ENCODE results near the gene LINGO1. TPM values are rescaled to one million over a fixed set of nuclear protein-coding genes. Genes with fewer than 3 reads are reported as not detected.

LINGO1 gene
- total RNA-seq, 2 donors from 2014 or later, result 0.78 to 0.99 TPM

DNA sequence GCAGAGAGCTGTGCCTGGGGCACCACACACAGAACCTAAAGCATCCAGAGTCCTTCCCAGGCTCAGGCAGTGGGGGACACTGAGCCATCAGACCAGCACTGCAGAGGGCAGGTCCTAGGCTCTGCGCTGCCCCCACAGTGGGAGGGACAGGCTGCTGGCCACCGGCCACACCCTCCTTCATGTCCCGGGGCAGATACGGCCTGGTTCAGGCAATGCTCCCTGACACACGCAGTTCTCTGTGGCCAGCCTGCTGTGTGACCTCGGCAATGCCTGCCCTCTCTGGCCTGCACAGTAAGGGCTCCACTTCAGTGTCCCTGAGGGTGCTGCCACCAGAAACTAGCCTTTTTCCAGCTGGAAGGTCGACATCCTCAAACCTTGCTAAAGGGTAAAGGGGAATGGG, 12.4 kb downstream of the LINGO1 start:
- no peaks in the 10 kb centered on the region for H3K9me3 ChIP-seq
- DNase-seq (no peak), ATAC-seq (no peak)
- H3K27ac ChIP-seq, result no peak overlapping the region
- peaks cover 5% of the 10 kb centered on the region for H3K4me1 ChIP-seq
- intact Hi-C loops (cut with DNase I), result no loop called here
- no peak overlapping the region for H3K4me3 ChIP-seq
- TF ChIP-seq, protein P1, sequence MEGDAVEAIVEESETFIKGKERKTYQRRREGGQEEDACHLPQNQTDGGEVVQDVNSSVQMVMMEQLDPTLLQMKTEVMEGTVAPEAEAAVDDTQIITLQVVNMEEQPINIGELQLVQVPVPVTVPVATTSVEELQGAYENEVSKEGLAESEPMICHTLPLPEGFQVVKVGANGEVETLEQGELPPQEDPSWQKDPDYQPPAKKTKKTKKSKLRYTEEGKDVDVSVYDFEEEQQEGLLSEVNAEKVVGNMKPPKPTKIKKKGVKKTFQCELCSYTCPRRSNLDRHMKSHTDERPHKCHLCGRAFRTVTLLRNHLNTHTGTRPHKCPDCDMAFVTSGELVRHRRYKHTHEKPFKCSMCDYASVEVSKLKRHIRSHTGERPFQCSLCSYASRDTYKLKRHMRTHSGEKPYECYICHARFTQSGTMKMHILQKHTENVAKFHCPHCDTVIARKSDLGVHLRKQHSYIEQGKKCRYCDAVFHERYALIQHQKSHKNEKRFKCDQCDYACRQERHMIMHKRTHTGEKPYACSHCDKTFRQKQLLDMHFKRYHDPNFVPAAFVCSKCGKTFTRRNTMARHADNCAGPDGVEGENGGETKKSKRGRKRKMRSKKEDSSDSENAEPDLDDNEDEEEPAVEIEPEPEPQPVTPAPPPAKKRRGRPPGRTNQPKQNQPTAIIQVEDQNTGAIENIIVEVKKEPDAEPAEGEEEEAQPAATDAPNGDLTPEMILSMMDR (IDR thresholded peaks at IDR 0.05), result no peak
- TF ChIP-seq POLR2A (IDR thresholded peaks at IDR 0.05), result no peak
- no peaks in the 10 kb centered on the region for H3K27me3 ChIP-seq
- no peaks in the 10 kb centered on the region for H3K36me3 ChIP-seq (replicated peaks in 1 of 2; ENCODE audit: insufficient read depth in 1 of 2, low read depth in 2 of 2)
- WGBS, 2 donors, result 69 to 76% methylated on average over 2 to 7 of the region's 7 CpGs

DNA sequence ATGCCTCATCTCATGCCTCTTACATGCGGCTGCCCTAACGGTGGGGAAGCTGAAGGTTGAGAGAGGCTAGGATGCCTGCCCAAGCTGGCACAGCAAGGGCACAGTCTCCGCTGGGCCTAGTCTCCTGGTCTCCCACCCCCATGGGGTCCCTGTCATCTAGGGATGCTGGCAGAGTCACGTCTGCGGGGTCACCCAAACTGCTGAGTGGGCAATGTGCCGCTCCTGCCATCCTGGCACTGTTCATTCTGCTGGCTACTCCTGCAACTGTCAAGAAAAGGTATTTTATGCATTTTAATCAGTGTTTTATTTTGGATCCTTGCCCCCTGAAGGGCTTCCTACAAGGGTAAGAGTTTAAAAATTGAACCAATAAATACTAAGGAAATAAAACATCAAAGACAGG, 12.8 kb downstream of the LINGO1 start:
- DNase-seq (no peak), ATAC-seq (no peak)
- peaks cover 5% of the 10 kb centered on the region for H3K4me1 ChIP-seq
- H3K4me3 ChIP-seq, result no peak overlapping the region
- TF ChIP-seq, protein P1 (IDR thresholded peaks at IDR 0.05), result no peak
- no peak for TF ChIP-seq POLR2A (IDR thresholded peaks at IDR 0.05)
- H3K9me3 ChIP-seq, result no peaks in the 10 kb centered on the region
- 73 to 74% methylated on average over 5 to 6 of the region's 6 CpGs for WGBS, 2 donors
- H3K27ac ChIP-seq, result no peak overlapping the region
- no peaks in the 10 kb centered on the region for H3K36me3 ChIP-seq (replicated peaks in 1 of 2; ENCODE audit: insufficient read depth in 1 of 2, low read depth in 2 of 2)
- intact Hi-C loops (cut with DNase I), result no loop called here
- H3K27me3 ChIP-seq, result no peaks in the 10 kb centered on the region

DNA sequence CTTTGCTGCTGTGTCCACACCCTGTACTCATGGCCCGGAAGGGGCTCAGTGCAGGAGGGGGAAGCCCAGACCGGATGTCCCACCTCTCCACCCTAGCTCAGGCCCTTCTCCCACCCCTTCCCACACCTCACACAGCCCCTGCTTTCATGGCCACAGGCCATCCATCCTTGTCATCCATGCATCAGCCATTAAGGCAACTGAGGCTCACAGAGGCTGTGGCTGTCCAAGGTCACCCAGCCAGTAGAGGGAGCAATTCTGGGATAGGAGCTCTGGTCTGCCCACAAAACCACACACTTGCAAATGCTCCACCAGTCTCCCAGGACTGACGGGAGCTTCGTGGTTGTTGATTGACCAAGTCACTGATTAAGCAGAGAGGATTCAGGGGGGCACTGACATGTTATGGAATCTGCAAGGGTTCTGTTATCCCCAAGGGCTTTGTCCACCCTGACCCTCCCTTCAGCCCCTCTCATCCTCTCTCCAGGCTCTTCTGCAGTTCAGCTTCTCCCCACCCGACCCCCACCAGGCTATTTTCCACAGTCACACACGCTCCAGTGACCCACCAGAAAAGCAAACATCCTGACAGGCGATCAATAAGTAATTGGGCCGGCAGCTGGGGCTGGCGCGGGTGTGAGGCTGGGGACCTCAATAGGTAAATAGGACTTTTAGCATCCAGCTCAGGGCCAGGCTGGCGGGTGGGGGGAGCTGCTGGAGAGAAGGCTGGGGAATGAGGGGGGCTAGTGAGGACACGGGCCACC, 15.1 kb downstream of the LINGO1 start:
- peak; percentile 27 for ATAC-seq
- Histone ChIP-seq H3K9me3 (no peaks in the 10 kb centered on the region), H3K27me3 (no peaks in the 10 kb centered on the region), H3K36me3 (replicated peaks in 1 of 2; ENCODE audit: insufficient read depth in 1 of 2, low read depth in 2 of 2) (no peaks in the 10 kb centered on the region), H3K4me1 (peaks cover 5% of the 10 kb centered on the region), H3K27ac (no peak overlapping the region), H3K4me3 (no peak overlapping the region)
- no peak for TF ChIP-seq POLR2A (IDR thresholded peaks at IDR 0.05)
- TF ChIP-seq, protein P1 (IDR thresholded peaks at IDR 0.05), result peak in 6 of 7 experiments; percentile 13 to 27 (median 19)
- WGBS, 2 donors, result 33 to 35% methylated on average over 11 to 12 of the region's 12 CpGs
- intact Hi-C loops (cut with DNase I), result no loop called here
- DNase-seq, result peak in 1 of 4 donors; percentile 28

DNA sequence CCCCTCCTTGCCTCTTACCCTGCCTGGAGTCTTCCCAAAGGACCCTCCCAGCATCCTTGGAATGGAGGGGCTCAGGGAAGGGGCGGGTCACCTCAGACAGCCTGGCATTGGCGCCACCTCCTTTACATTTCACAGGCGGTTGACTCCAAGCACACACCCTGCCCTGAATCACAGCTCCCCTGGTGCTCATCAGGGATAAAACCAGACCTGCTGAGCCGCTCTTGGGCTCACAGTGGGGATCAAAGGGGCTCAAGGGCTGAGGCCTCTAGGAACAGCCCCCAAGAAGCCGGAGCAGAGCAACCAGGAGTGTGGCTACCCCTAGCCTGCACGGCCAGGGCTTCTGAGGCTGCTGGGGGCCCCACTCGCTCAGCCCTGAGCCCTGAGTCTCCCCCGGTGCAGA, 16.6 kb downstream of the LINGO1 start:
- H3K4me1 ChIP-seq, result peaks cover 11% of the 10 kb centered on the region
- no peak overlapping the region for H3K27ac ChIP-seq
- H3K36me3 ChIP-seq (replicated peaks in 1 of 2; ENCODE audit: insufficient read depth in 1 of 2, low read depth in 2 of 2), result no peaks in the 10 kb centered on the region
- intact Hi-C loops (cut with DNase I), result no loop called here
- TF ChIP-seq, protein P1 (IDR thresholded peaks at IDR 0.05), result no peak
- no peaks in the 10 kb centered on the region for H3K9me3 ChIP-seq
- H3K4me3 ChIP-seq, result no peak overlapping the region
- DNase-seq, result no peak
- no peaks in the 10 kb centered on the region for H3K27me3 ChIP-seq
- no peak for ATAC-seq
- 89 to 96% methylated on average over 5 to 8 of the region's 8 CpGs for WGBS, 2 donors

DNA sequence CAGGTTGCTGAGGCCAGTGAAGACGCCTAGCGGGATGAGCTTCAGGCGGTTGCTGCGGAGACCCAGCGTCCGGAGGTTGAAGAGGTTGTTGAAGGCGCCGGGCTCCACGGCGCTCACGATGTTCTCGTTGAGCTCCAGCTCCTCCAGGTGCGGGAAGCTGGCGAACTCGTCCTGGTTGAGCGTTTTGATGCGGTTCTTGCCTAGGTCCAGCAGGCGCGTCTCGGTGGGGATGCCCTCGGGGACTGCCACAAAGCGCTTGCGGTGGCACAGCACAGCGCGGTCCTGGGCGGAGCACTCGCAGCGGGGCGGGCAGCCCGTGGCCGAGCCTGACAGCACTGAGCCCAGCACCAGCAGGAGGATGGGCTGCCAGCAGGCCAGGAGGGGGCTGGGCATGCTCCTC, 17.2 kb downstream of the LINGO1 start:
- TF ChIP-seq, protein P1 (IDR thresholded peaks at IDR 0.05), result no peak
- TF ChIP-seq POLR2A (IDR thresholded peaks at IDR 0.05), result no peak
- 92 to 96% methylated on average over 17 to 23 of the region's 31 CpGs for WGBS, 2 donors
- intact Hi-C loops (cut with DNase I), result no loop called here
- DNase-seq (no peak), ATAC-seq (no peak)
- Histone ChIP-seq H3K27me3 (no peaks in the 10 kb centered on the region), H3K36me3 (replicated peaks in 1 of 2; ENCODE audit: insufficient read depth in 1 of 2, low read depth in 2 of 2) (no peaks in the 10 kb centered on the region), H3K27ac (no peak overlapping the region), H3K4me1 (peaks cover 11% of the 10 kb centered on the region), H3K9me3 (no peaks in the 10 kb centered on the region), H3K4me3 (no peak overlapping the region)
